ENCODE results near the gene NTRK1.
"Not testable (repeated sequence)": the region's sequence is repeated elsewhere in the genome, so short reads cannot be mapped to it uniquely, and the experiment has no call there.

NTRK1 gene

DNA sequence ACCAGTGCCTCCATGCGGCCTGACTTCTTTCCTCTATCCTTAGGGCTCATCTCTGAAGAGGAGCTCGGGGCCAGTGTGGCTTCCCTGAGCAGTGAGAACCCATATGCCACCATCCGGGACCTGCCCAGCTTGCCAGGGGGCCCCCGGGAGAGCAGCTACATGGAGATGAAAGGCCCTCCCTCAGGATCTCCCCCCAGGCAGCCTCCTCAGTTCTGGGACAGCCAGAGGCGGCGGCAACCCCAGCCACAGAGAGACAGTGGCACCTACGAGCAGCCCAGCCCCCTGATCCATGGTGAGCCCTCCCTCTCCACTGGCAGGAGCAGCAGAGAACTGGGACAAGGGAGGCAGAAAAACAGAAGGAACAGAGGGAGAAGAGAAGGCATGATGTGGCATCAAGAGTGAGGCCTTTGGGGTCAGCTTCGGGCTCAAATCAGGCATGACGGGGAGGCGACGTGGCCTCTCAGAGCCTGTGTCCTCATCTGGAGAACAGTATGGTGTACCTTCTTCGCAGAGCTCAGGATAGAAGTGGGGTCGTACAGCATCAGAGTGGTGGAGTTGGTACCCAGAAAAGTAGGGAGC lies 53.2 kb downstream of the NTRK1 start:
- no peak for DNase-seq (ENCODE audit: low read depth)

- no peak for DNase-seq (ENCODE audit: low read depth)
These were observed 53.8 kb downstream of the NTRK1 start for GRCh38 chr1:156914440-156914856.

GRCh38 chr1:156920233-156921052 lies 59.8 kb downstream of the NTRK1 start, which contains the start of gene LRRC71:
Gene LRRC71, plus strand, starts transcription at chr1:156920632. Its CDS starts 172 bp downstream, at chr1:156920804.
- DNase-seq (ENCODE audit: low read depth) = peak; percentile 67

- no peak for DNase-seq (ENCODE audit: low read depth)
These were observed 60.4 kb downstream of the NTRK1 start for GRCh38 chr1:156921053-156921529.

DNA sequence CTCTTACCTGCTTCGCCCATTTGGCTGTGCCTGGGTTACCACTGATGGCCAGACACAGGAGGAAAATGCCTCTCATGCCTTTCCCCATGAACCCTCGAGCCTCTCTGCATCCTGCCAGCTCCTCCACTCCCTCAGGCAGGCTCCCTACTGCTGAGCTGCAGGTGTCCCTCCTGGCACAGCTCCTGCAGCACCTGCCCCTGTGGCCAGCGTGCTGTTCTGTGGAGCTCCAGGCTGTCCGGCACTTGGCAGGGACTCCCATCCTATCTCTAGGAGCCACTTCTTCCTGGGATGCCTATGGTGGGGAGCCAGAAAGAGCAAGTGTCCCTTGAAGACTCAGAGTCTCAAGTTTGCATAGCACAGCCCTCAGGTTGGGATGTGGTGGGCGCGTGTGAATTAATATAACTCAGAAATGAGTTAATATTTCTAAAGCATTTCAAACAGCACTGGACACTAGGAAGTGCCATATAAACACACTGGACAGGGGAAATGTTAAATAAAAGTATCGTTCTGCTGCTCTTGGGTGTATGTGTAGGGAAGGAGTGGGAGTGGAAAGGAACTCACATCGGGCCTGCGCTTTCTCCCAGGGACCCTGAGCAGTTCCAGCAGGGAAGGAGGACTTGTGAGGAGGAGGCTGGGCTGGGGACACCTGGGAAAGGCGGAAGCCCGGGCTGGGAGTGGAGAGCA lies 62.5 kb downstream of the NTRK1 start:
- DNase-seq (ENCODE audit: low read depth) = no peak

DNA sequence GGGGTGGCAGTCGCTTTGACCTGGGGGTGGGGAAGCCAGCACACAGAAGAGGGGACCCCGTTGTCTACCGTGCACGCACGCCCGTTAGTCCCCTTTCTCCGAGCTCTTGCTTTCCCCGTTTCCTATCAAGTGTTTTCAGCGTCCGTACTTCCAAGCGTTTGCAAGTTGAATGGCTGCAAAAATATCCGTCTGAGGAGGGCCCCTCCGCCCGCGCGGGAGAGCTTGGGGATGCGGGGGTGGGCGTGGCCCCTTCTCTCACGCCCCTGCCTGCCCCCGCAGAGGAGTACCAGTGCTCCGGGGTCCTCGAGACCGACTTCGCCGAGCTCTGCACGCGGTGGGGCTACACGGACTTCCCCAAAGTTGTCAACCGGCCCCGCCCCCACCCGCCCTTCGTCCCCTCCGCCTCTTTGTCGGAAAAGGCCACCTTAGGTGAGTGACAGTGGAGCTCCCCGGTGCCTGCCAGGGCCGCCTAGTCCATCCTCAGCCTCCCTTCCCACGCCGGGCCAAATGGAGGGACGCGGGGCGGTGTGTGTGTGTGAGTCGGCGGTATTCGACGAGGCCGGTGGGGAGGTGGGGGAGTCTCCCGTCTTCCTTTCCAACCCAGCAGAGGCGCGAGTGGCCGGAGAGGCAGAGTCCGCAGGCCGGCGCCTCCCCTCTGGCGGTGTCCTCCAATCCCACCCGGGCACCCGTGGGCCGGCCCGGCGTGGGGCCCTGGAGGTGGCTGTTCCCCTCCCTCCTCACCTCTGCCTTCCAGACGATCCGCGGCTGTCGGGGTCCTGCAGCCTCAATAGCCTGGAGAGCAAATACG lies 63.2 kb downstream of the NTRK1 start:
- no peak for DNase-seq (ENCODE audit: low read depth)

- DNase-seq (ENCODE audit: low read depth) = no peak
These were observed 64.0 kb downstream of the NTRK1 start for GRCh38 chr1:156924478-156925153.

DNA sequence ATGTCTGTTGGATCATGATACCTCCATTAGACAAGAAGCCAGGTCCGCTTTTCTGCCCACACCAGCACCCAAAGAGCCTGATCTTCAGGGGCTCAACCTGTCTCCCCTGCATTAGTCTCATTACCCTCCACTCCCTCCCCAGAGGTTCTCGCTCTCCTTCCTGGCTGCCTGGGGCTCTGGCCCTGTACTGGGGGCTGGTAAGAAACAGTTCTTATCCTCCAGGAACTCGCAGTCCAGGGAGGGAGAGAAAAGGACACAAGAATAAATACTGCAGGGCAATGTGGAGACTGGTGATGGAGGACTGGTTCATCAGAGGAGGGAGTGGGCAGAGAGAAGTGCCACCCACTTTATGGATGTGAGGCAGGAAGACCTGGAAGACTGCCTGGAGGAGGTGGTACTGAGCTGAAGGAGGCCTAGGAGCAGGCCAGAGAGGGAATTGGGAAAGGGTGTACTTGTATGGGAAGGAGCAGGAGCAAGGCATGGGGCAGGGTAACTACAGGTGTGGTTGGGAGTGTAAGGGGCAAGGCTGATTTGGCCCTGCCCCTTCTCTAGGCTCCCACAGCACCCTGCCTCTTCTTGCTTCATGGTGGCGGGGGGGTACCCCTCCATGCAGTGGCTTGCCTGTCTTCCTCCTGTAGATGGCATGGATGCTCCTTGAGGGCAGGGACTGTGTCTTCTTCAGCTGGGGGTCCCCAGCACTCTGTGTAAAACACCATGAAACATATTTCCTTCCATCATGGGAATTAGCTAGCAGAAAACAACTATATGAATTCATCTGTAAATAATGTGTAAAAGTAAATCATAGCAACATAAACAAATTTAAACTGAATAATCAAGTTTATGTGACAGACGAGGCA lies 64.7 kb downstream of the NTRK1 start:
- no peak for DNase-seq (ENCODE audit: low read depth)

DNA sequence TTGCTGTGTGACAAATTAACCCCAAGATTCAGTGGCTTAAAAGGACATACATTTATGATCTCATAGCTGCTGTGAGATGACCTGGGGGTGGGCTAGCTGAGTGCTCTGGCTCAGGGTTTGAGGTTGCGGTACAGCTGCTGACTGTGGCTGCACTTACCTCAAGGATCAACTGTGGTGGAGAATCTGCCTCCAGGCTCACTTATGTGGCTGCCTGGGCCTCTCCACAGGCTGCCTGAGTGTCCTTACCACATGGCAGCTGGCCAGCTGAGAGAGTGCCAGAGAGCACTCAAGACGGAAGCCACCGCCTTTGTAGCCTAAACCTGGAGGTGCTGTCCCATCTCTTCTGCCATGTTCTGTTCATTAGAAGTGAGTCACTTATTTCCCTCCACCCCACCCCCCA lies 65.5 kb downstream of the NTRK1 start:
- DNase-seq (ENCODE audit: low read depth) = peak; percentile 15

GRCh38 chr1:156926695-156927094 lies 66.0 kb downstream of the NTRK1 start:
- not testable (repeated sequence) for DNase-seq (ENCODE audit: low read depth)

- peak; percentile 54 for DNase-seq (ENCODE audit: low read depth)
These were observed 66.8 kb downstream of the NTRK1 start for GRCh38 chr1:156927215-156928042.

DNA sequence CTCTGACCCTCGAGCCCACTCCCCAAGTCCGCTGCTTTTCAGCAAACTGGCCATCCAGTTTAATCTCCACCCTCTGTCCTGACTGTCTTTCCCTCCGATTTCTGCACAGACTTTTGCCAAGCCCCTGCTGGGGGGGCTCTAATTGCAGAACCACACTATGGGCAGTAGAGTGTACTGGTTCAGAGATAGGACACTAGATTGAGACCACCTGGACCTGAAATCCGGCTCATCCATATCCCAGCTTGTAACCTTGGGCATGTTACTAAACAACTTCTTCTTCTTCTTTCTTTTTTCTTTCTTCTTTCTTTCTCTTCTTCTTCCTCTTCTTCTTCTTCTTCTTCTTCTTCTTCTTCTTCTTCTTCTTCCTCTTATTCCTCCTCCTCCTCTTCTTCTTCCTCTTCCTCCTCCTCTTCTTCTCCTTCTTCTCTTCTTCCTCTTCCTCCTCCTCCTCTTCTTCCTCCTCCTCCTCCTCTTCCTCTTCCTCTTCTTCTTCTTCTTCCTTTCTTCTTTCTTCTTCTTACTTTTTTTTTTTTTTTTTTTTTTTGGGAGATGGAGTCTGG lies 67.5 kb downstream of the NTRK1 start:
- DNase-seq (ENCODE audit: low read depth) = no peak

- DNase-seq (ENCODE audit: low read depth) = no peak
These were observed 69.1 kb downstream of the NTRK1 start for GRCh38 chr1:156929596-156930238.

- no peak for DNase-seq (ENCODE audit: low read depth)
These were observed 69.8 kb downstream of the NTRK1 start for GRCh38 chr1:156930483-156930882.
